GM18909 (cell line): ENCODE data around the gene CUL3.
"Not testable (repeated sequence)": the region's sequence is repeated elsewhere in the genome, so short reads cannot be mapped to it uniquely, and the experiment has no call there.

ENCODE experiments used
- ATAC-seq: cut with Tn5 transposase; IDR thresholded peaks from one replicate; pipeline ENCODE4 v1.9.1; 2021; ENCODE audit warnings: mild to moderate bottlenecking; ENCODE audit not compliant: unreplicated experiment, poor library complexity

The CUL3 gene

DNA sequence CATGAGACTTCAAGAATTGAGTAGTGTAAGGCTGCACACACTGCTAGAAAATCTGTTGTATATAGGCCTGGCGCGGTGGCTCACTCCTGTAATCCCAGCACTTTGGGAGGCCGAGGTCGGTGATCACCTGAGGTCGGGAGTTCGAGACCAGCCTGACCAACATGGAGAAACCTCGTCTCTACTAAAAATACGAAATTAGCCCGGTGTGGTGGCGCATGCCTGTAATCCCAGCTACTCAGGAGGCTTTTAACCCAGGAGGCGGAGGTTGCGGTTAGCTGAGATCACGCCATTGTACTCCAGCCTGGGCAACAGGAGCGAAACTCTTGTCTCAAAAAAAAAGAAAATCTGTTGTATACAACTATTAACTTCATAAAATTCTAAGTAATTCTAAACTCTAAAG, 2.1 kb downstream of the CUL3 start:
- ATAC-seq, result not testable (repeated sequence)

DNA sequence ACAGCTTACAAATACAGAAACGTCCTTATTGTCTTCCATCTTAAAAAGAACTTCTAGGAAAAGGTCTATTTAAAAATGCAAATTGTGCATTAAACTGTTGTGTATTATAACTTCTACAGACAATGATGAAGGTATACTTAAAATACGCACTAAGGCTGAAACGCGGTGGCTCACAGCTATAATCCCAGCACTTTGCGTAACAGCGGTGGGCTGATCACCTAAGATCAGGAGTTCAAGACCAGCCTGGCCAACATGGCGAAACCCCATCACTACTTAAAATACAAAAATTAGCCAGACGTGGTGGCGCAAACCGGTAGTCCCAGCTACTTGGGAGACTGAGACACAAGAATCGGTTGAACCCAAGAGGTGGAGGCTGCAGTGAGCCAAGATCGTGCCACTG, 4.9 kb downstream of the CUL3 start:
- no peak for ATAC-seq

DNA sequence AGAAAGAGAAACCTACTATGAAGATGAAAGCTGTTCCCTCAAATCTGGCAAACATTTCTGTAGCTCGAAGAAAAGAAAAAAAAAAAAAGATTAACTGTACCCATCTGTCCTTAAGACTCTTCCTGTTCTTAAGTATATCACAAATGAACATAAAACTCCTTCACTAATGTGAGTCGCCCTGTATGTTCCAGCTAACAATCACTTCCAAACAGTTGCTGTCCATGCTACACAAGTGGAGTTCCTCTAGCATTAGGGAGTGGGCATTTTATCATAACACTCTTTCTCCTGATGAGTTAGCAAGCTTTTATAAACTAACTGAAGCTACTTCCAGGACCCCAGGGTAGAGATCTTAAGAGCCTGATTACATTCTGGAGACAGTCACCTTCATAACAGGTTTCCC, 5.8 kb downstream of the CUL3 start:
- no peak for ATAC-seq

DNA sequence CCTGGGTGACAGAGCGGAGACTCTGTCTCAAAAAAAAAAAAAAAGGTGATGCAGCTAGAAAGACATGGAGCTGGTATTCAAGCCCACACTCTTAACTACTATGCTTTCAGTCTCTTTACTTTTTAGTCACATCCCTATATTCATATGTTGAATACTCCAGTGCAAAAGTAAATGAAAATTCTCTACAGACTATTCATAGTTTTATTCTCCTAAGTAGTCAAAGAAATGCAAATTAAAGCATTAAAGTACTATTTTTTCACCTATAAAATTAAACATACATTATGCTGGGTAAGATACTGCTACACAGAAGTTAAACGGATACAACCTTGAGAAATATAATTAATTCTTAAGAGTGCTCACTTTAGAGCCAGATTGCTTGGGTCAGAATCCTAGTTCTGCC, 7.6 kb downstream of the CUL3 start:
- ATAC-seq, result no peak

DNA sequence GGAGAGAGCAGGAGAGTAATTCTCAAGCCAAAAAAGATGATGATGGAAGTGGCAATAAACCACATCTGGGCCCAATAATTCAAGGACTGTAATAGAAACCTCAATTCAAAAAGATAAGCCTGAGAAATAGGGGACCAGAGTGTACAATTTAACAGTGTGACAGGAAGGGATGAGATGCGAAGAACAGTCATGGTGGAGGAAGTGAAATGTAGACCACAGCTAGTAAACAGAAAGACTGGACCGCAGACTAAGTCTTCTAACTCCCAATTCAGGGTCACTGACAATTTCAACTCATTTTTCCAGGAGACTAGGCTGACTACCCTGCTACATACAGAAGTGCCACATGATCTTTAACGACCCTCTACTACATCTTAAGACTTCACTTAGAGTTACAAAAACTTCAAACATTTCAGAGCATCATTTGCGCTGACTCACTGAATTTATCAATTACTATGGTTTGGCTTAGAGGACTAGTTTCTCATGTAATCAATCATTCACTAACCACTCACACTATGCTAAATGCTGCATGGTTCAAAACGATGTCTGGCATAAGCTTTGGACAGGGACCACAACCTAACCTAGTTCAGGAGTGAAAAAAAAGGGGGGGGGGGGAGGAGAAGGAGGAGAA, 9.0 kb downstream of the CUL3 start:
- peak; percentile 83 for ATAC-seq

DNA sequence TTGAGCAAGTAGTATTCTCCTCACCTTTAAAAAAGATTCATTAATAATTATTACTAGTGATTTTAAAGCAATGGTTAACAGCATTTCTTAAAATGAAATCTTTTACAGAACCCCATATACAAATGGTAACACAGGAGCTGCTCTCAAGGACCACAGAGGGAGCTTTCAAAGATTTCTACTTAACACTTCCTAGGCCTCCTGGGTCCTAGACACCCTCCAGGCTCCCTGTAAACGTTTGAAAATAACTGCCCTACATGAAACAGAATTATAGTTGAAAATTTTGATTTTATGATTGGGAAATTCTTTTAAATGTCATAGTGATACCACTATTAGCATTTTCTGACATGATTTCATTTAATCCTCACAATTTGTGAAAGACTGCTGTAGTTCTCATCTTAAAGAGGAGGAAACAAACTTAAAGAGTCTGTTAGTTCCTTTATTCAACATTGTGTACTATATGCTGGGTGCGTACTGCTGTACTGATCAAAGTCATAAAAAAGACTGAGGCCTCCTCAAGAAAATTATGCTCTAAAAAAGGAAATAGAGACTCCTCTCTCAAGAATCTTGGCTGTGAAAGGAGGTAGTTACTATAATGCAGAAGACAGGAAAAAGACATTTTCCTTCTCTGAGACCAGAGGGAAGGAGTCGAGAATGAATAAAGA, 10.6 kb downstream of the CUL3 start:
- no peak for ATAC-seq

DNA sequence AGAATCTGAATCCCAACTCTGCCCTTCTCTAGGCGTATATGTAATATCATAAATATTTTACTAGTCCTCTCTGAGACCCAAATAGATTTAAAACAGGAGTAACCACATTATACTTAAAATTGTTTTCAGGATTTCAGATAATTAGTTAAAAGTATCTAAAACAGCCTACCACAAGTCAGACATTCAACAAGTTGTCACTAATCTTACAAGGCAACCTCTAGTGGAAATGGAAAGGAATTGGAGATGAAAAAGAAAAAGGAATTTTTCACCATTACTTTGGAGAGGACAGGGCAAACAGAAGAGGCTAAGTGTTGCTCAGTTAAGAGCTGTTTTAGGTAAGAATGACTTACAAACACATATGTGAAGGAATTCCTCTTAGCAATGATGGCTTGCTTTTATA, 11.4 kb downstream of the CUL3 start:
- no peak for ATAC-seq

DNA sequence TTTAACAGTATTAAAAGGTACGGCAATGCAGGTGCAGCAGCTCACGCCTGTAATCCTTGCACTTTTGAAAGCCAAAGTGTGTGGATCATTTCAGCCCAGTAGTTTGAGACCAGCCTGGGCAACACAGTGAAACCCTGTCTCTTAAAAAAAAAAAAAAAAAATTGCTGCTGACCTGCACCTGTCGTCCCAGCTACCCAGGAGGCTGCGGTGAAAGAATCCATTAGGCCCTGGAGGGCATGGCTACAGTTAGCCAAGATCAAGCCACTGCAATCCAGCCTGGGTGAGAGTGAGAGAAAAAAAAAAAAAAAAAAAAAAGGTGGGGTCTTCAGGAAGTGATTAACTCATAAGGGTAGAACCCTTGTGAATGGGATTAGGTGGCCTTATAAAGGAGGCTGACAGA, 12.8 kb downstream of the CUL3 start:
- no peak for ATAC-seq

DNA sequence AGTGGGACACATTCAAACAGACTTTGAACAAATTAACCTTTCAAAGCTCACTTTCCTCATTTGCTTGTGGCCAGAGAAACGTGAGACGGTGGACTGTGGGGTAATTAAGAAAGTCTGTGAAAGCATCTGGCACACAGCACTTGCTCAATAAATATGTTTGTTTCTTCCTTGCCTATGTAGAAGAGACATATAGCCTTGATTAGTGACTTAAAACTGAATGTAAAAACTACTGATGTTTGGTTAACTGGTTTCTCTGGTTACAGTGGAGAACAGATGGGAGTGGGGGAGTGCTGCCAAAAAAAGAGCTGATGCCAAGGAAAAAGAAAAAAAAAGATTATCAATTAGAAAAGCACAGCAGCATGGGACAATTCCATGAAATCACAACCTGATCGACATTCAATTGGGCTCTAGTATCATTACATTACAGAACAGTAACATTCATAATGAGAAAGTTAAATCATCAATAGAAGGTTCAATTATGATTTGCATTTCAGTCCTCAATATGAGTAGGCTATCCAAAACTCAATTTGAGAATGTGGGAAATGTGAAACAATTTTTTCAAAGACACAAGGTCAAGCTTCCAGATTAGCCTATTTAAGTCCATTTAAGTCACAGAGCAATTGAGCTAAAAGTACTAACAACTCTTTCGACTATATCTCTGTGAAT, 14.7 kb downstream of the CUL3 start:
- no peak for ATAC-seq

DNA sequence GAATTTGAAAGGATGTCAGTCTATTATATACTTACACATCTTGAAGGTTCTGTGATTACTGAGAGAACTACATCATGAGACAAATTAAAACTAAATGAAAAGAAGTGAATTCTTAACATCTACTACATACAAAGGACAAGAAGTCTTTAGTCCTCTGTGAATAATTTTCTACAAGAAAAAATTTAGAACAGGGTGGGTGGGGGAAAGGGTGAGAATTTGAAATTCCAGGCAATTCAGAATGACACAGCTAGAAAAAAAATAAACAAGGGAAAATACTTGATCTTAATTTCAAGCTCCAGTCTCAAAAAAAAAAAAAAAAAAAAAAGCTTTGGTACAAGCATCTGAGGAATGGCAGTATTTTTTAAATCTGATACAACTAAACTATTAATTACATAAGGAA, 15.5 kb downstream of the CUL3 start:
- no peak for ATAC-seq

DNA sequence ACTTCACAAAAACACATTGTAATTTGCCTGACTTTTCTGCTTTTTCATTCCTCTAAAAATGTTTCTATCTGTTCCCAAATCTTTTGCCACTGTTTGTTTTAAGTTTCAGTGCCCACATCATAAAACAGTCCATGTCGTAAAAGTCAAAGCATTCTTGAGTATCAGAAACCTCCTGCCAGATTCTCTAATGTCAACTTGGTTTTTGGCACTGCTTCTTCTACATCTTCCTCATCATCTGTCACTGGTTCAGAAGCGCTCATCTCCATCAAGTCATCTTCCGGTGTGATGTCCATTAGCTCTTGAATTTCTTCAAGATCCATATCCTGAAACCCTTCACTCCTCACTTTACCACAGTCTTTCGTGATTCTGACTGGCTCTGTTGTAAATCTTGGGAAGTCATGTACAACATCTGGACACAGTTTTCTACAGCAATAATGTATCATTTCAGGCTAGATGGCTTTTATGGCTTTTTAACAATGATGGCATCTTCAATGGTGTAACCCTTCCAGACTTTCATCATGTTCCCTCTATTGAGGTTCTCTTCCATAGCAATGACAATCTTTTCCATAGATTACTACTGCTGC, 19.6 kb downstream of the CUL3 start:
- ATAC-seq, result no peak

DNA sequence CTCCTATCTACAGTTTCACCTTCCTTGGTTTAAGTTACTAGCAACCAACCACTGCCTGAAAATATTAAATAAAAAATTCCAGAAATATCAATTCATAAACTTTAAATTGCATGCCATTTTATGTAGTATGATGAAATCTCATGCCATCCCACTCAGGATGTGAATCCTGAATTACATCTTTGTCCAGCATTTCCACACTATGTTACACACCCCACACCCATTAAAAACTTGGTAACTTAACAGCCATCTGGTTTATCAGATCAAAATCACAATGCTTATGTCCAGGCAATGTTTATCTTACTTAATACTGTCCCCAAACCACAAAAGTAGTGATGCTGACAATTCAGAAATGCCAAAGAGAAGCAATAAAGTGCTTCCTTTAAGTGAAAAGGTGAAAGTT, 21.6 kb downstream of the CUL3 start:
- no peak for ATAC-seq

DNA sequence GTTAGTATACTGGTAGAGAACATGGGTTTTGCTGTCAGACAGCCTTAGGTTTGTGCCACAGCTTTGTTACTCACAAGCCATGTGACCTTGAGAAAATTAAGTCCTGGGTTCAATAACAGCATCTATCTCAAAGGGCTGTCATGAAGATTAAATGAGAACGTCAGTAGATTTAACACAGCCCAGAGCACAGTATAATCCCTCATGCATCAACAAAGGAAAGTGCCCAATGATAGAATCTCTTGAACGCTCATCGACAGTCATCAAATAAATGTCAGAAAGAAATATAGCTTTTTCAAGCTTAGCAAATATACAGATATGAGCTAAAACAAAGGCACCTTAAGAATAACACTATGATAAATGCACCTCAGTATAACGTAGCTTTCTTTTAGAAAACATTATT, 22.3 kb downstream of the CUL3 start:
- ATAC-seq, result no peak

DNA sequence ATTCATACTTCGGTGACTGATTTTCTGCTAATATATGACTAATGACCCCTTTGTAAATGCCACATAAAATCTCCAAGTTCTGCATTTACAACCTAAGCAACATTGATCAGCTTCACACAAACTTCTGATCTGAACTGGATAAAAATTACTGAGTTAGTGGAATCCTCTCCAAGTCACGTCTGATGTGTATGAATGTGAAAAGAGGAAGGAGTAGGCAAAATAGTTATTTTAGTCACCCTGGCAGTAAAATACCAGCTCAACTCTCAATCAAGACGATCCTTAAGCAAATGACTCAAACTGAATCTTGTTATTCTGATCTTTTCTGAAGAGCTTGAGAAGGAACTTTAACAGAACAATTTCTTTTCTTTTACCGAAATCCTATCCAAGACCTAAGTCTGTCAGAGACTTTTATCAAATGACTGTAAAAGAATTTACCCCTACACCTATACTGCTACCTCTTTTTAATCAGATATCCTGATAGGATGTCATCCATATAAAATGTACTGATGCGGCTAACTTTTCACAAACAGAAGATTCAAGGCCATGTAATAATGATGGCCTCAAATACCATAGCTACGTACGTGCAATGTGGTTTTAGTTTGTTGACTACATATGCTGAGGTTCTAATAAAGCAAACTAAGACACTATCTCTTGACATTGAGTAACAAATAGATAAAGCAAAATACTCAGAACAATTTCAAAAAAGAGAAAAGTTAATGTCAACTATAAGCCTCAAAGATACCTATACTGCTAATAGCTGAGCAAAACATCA, 23.7 kb downstream of the CUL3 start:
- ATAC-seq, result peak; percentile 83

DNA sequence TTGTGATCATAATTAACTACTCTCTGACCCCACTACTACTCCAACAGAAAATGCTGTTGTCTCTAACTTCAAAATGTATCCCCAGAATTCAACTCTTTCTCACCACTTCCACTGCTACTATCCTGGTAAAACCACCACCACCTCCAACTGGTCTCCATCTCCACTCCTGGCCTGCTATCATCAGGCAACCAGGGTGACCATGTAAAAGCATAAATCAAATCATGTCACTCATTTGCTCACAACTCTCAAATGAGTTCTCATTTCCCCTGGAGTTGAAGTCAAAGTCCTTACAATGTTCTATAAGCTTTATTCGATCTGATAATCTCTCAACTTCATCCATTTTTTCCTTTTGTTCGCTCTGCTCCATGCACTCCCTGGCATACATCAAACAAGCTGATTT, 24.6 kb downstream of the CUL3 start:
- ATAC-seq, result no peak

DNA sequence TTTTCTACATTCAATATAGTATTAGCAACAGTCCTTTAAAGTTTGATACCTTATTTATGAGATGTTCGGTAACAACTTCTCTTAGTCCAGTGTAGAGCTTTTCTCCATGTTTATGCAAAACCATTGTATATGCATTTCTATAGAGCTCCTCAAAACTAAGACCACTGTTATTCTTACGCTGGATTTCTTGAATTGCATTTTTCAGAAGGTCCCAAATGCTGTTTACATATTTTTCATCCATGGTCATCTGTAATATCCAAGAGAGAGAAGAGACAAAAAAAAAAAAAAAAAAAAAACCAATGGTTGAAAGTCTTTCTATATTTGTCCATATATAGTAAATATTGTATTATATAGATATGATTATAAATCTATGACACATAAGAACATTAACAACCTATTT, 27.6 kb downstream of the CUL3 start:
- no peak for ATAC-seq

DNA sequence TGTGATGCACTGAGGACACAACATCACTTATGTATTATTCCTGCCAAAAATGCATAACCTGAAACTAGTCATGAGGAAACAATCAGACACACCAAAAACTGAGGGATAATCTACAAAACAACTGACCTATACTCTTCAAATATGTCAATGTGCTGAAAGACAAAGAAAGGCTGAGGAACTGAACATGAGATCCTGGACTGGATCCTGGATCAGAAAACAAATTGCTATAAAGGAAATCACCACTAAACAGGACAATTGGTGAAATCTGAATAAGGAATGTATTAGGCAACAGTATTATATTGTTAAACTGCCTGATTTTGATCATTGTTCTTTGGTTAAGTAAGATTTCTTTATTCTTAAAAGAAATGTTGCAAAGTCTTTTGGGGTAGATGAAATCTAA, 28.8 kb downstream of the CUL3 start:
- ATAC-seq, result no peak

DNA sequence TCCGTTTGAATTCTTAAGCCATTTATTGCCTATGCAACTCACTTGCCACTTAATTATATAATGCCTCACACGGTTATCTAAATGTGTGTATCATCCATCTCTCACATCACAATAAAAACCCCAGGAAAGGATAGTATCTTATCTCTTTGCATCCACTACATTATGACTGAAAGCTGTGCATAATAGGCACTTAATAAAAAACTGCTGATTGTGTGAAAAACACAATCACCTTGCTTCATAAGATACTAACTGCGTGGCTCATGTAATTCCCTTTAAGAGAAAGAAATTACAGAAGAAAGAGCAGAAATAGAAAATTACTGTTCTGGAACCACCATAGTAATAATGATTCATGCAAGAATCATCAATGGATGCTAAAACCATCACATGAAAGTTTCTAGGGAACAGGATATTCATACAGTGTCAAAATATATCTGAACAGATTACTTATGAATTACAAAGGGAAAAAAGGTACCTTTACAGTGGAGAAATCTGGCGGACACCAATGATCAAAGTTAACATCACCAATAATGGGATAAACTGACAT, 29.3 kb downstream of the CUL3 start:
- ATAC-seq, result no peak

DNA sequence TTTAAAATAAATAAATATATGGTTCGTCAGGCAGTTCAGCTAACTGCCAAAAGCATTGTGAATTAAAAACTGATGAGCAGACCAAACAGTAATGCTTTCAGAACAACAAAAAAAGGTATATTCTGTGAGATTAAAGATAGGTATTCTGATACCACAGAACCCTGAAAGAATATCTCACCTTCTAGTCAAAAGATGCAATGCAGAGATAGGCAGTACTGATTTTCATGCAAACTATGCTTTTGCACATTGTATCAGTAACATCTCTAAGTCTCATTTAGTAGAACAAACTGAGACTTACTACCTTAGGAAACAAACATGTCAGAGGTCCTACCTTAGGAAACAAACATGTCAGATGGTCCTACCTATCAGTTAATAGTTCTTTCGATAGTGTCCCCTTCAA, 32.4 kb downstream of the CUL3 start:
- no peak for ATAC-seq

DNA sequence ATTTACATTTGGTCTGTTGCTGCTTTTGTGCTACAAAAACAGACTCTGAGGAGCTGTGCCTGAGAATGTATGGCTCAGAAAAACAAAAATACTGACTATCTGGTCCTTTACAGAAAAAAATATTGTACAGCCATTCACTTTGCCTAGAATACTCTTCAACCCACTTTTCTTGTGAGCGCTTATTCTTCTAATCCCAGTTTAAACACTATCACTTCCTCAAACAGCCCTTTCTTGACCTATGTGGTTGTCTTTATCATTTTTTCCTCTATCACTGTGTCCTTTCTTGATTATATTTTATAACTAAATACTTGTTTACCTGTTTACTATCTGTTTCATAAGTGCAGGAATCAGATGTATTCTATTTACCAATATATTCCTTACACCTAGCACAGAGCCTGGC, 33.5 kb downstream of the CUL3 start:
- ATAC-seq, result no peak

DNA sequence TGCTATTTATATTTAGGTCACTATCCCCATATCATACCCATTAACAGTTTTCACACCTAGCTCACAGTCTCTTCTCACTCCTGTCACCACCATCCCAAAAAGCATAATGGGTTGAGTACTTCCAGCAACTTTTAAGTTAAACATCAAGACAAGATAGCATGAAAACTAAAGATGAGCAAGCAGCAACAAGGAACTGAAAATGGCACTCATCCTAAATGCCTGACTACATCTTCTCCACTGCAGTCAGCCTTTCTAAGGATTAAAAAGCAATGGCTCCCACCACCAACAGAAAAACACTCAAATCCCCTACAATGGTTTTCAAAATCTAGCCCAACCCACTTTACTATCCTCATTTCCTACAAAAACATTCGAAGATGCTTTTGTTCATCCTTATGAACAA, 38.2 kb downstream of the CUL3 start:
- no peak for ATAC-seq
